HPDE6-E6E7 (cell line): ENCODE measurements around the gene CPNE6.

Experiments used
- DNase-seq: peaks from one replicate; pipeline ENCODE4 v3.0.0; 2011; ENCODE audit warnings: missing footprints; ENCODE audit errors: extremely low spot score

Gene CPNE6

GRCh38 chr14:24054646-24055045 is 16.7 kb upstream of the CPNE6 start:
- no peak for DNase-seq

GRCh38 chr14:24055971-24056799 is 15.2 kb upstream of the CPNE6 start:
- no peak for DNase-seq

- DNase-seq, result no peak
Observed at GRCh38 chr14:24056800-24057184, 14.6 kb upstream of the CPNE6 start.

- no peak for DNase-seq
Observed at GRCh38 chr14:24057271-24057670, 14.1 kb upstream of the CPNE6 start.

GRCh38 chr14:24057867-24058259 is 13.5 kb upstream of the CPNE6 start:
- no peak for DNase-seq

GRCh38 chr14:24058260-24058950 is 13.0 kb upstream of the CPNE6 start:
- DNase-seq, result peak; percentile 74

- DNase-seq, result no peak
Observed at GRCh38 chr14:24058951-24059475, 12.3 kb upstream of the CPNE6 start.

GRCh38 chr14:24059841-24060388 is 11.4 kb upstream of the CPNE6 start:
- DNase-seq, result no peak

- no peak for DNase-seq
Observed at GRCh38 chr14:24060443-24060842, 10.9 kb upstream of the CPNE6 start.

- DNase-seq, result no peak
Observed at GRCh38 chr14:24060984-24061913, 10.1 kb upstream of the CPNE6 start.

- no peak for DNase-seq
Observed at GRCh38 chr14:24062216-24062980, 9.0 kb upstream of the CPNE6 start.

GRCh38 chr14:24063263-24063836 is 8.0 kb upstream of the CPNE6 start:
- DNase-seq, result no peak

- no peak for DNase-seq
Observed at GRCh38 chr14:24064091-24064795, 7.1 kb upstream of the CPNE6 start.

GRCh38 chr14:24064856-24065255 is 6.5 kb upstream of the CPNE6 start:
- no peak for DNase-seq

- DNase-seq, result no peak
Observed at GRCh38 chr14:24065408-24065807, 6.0 kb upstream of the CPNE6 start.

- no peak for DNase-seq
Observed at GRCh38 chr14:24066496-24067132, 4.7 kb upstream of the CPNE6 start.

GRCh38 chr14:24067133-24068082 is 4.0 kb upstream of the CPNE6 start:
- DNase-seq, result no peak

GRCh38 chr14:24068711-24069410 is 2.5 kb upstream of the CPNE6 start:
- no peak for DNase-seq
